ENCODE data around the gene SMIM17. TPM values are rescaled to one million over a fixed set of nuclear protein-coding genes. Genes with fewer than 3 reads are reported as not detected.

Gene SMIM17
- total and polyA plus RNA-seq, 2 of the 4 experiments (the other 2 are of a cell fraction): not detected

GRCh38 chr19:56643460-56643955 lies 549 bp downstream of the SMIM17 start:
- ChIA-PET CTCF (no interaction called here), POLR2A (ENCODE audit: unreplicated experiment) (no interaction called here)
- ATAC-seq (ENCODE audit: low read depth) (no peak), DNase-seq (no peak)
- Histone ChIP-seq H2AK5ac (ENCODE audit: low read depth, low read length) (no peak overlapping the region), H4K8ac (ENCODE audit: low read depth in 2 of 2, low read length in 2 of 2) (no peak overlapping the region), H3K18ac (ENCODE audit: low read depth, low read length) (no peak overlapping the region), H3K14ac (replicated peaks; ENCODE audit: low read depth, low read length) (no peak overlapping the region), H3K9me3 (ENCODE audit: control insufficient read depth, insufficient read depth, low read length) (peaks cover 38% of the 10 kb centered on the region), H2BK5ac (ENCODE audit: low read depth, low read length, poor library complexity, severe bottlenecking) (no peak overlapping the region), H3K9ac (ENCODE audit: low read depth, low read length) (no peak overlapping the region), H3K4me2 (ENCODE audit: low read depth, low read length) (no peak overlapping the region), H2BK15ac (ENCODE audit: low read depth, low read length) (no peak overlapping the region), H3K9me1 (ENCODE audit: insufficient read depth, low read length) (no peaks in the 10 kb centered on the region), H2AK9ac (replicated peaks; ENCODE audit: low read depth, low read length, poor library complexity) (no peak overlapping the region), H2BK20ac (ENCODE audit: low read depth, low read length) (no peak overlapping the region), H3K27me3 (ENCODE audit: control insufficient read depth, insufficient read depth, low read length) (no peaks in the 10 kb centered on the region), H3K4ac (ENCODE audit: low read depth, low read length) (no peak overlapping the region), H4K5ac (ENCODE audit: low read depth, low read length) (no peak overlapping the region), H3K23ac (ENCODE audit: low read depth, low read length) (no peak overlapping the region), H2AFZ (replicated peaks; ENCODE audit: low read length, poor library complexity) (no peak overlapping the region), H2BK120ac (ENCODE audit: low read depth, low read length) (no peak overlapping the region), H3K27ac (ENCODE audit: insufficient read depth, low read length) (no peak overlapping the region), H3K56ac (ENCODE audit: extremely low read depth, insufficient read depth, low read length) (no peak overlapping the region), H4K91ac (ENCODE audit: insufficient read depth, low read depth, low read length) (no peak overlapping the region), H3K4me3 (ENCODE audit: insufficient read depth, low read depth, low read length) (no peak overlapping the region), H3K4me1 (ENCODE audit: control insufficient read depth, insufficient read depth, low read length) (no peaks in the 10 kb centered on the region), H4K20me1 (ENCODE audit: insufficient read depth, low read length) (no peaks in the 10 kb centered on the region), H3K36me3 (ENCODE audit: control insufficient read depth, insufficient read depth, low read length) (no peaks in the 10 kb centered on the region), H3K79me1 (ENCODE audit: low read depth in 1 of 2, low read length in 2 of 2) (no peaks in the 10 kb centered on the region)
- no TSS peak for BruUV-seq (replicated peaks)
- 7% methylated on average over 14 of the region's 25 CpGs; no CpG with 5 or more reads in 1 of the 2 experiments for WGBS, 2 experiments (ENCODE audit: extremely low coverage in 2 of 2, insufficient read length in 1 of 2)
- dilution Hi-C loops (cut with HindIII; ENCODE audit: low sequenced_read_pairs, unreplicated experiment) (no loop called here), intact Hi-C loops (cut with micrococcal nuclease) (no loop called here), in situ Hi-C loops (cut with MboI; ENCODE audit: low sequenced_read_pairs) (no loop called here)
- TF ChIP-seq, protein P1, sequence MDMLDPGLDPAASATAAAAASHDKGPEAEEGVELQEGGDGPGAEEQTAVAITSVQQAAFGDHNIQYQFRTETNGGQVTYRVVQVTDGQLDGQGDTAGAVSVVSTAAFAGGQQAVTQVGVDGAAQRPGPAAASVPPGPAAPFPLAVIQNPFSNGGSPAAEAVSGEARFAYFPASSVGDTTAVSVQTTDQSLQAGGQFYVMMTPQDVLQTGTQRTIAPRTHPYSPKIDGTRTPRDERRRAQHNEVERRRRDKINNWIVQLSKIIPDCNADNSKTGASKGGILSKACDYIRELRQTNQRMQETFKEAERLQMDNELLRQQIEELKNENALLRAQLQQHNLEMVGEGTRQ (IDR thresholded peaks at IDR 0.05; ENCODE audit: low read depth, low read length): no peak

All from IMR-90 (cell line).